Inferior parietal cortex (tissue), 1 donor: Measurements from ENCODE around the gene C10orf105.

ENCODE experiments used
- DNase-seq: peaks from one replicate; pipeline ENCODE4 v3.0.0-alpha.2; 2016; ENCODE audit errors: extremely low spot score

Gene C10orf105

GRCh38 chr10:71737001-71737833 lies 17.6 kb upstream of the C10orf105 start:
- DNase-seq = no peak

- DNase-seq = no peak
Observed at GRCh38 chr10:71736570-71736952, 17.0 kb upstream of the C10orf105 start.

- DNase-seq = no peak
Observed at GRCh38 chr10:71735709-71736569, 16.4 kb upstream of the C10orf105 start.

GRCh38 chr10:71734797-71735196 lies 15.2 kb upstream of the C10orf105 start:
- DNase-seq = no peak

DNA sequence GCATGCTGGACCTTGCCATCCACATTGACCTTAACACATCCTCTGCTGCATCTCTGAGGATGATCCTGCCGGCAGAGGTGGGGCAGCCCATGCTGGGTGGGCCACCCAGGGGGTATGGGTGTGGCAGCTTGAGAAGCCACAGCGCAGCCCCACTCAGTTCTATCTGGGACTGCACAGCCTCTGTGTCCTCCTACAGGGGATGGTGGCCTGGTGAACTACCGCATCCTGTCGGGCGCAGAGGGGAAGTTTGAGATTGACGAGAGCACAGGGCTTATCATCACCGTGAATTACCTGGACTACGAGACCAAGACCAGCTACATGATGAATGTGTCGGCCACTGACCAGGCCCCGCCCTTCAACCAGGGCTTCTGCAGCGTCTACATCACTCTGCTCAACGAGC lies 12.2 kb upstream of the C10orf105 start:
- DNase-seq = no peak

DNA sequence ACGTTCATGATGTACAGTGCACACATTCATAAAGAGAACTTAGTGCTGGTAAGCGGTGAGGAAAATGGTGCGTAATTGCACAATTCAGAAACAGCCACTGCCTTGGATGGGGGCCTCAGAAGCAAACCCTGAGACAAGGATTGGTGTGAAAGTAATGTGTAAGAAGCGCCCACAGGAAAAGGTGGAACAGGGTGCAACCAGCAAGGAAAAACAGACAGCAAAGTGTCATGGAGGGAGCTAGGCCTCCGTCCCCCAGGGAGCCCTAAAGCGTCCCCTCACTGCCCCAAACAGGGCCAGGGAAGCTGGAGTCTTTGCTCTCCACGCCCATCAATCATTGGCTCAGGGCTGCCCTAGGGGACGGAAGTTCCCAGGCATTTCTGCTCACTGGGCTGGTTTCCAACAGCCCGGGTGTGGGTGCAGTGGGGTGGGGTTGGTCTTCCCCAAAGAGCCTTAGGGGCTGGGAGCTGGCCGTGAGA lies 9.6 kb upstream of the C10orf105 start:
- no peak for DNase-seq

DNA sequence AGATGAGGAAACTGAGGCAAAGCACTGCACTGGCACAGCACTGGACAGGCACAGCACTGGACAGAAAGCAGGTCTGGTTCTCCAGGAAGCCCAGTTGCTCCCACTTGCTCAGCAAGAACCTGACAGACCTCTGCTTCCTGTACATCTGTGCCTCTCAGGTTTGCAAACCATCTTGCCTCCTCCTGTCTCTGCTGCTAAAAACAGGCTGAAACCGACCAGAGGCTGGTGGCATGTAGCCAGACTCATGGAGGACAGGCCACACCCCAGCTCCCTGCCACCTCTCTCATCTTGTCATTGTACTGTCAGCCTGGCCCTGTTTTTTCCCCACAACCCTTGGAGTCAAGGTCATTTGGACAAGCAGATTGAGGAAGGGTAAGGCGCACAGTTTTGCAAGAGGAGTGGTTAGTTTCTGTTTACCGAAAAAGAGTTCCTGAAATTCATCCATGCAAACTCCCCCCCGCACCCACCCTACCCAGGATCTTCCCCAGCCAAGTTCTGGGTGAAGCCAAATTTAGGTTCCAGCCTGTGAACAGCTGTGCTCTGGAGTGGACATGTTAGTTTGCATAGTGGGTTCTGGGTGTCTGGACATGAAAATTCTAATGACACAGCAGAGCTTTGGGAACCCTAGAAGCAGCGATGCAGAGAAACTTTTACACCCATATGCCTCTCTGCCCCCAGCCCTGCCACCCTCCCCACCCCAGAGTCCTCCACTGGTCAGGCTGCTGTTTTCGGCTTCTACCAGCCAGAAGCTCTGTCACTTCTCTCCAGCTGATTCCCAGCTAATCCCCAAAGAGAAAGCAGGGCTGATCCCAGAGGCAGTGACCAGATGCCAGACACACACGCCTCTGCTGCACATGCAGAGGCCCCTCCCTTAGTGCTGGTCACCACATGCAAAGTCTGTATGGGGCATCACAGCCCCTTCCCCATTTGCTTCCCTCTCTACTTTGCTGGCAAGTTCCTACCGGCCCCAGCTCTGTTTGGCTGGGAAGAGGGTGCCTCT lies 8.5 kb upstream of the C10orf105 start:
- DNase-seq = no peak

DNA sequence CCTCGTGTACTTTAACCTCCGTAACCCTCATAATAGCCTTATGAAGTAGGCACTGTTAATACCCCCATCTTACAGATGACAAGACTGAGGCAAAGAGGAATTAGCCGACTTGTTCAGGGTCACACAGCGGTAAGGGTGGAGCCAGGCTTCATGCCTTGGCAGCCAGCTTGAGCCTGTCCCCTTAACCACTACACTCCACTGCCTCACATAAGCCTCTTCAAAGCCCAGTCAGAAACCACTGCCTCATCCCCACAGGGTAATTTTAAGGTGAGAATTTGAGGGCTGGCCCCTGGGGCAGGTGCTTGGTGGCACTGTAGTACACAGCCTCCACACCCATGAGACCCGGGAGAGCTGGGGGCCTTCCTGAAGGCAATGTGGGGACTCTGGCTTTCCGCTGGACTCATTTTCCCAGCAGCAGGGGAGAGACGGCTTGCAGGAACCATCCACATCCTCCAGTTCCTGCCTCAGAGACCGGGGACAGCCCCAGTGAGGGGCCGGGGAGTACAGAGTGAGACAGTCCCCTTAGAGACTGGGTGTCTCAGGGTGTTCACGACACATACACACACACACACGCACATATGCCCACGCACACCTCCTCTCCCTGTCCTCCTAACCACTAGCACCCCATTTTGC lies 7.6 kb upstream of the C10orf105 start:
- no peak for DNase-seq

- DNase-seq = no peak
Observed at GRCh38 chr10:71726580-71727104, 7.1 kb upstream of the C10orf105 start.

DNA sequence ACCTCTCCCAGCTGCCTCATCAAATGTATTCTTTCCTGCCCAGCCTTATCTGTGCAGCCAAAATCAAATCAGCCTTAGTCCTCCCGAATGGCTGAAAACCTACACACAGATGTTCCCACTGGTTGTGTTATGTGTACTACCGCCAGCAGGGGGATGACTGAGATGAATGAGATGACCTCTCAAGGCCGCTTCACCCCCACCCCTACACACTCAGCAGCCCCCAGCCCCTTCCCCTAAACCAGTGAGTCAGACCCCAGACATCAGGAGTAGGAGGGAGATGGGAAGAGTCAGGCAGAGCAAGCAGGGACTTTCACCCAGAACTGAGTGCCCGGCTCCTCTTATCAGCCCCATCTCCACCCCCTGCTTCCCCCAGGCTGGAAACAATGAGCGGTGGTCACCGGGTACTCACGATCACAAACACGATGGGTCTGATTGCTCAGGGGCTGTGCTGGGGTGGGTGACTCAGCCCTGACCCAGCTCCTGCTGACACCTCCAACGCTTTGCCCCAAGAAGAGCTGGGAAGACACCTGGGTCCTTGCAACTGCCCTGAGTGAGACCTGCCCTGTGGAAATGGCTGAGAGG lies 6.5 kb upstream of the C10orf105 start:
- DNase-seq = no peak

DNA sequence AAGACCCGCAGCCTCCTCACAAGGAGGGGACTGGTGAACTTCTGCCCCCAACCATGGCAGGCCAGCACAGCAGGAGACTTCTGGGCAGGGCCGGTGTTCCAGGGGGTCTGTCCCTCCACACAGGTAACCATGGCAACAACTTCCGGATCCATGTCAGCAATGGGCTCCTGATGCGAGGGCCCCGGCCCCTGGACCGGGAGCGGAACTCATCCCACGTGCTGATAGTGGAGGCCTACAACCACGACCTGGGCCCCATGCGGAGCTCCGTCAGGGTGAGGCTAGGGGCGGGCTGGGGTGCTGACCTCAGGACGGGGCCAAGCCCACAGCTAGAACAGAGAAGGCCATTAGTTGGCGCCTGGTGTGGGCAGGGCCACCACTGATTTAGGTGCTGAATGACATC lies 5.7 kb upstream of the C10orf105 start:
- DNase-seq = no peak

- no peak for DNase-seq
Observed at GRCh38 chr10:71724539-71724938, 5.0 kb upstream of the C10orf105 start.

DNA sequence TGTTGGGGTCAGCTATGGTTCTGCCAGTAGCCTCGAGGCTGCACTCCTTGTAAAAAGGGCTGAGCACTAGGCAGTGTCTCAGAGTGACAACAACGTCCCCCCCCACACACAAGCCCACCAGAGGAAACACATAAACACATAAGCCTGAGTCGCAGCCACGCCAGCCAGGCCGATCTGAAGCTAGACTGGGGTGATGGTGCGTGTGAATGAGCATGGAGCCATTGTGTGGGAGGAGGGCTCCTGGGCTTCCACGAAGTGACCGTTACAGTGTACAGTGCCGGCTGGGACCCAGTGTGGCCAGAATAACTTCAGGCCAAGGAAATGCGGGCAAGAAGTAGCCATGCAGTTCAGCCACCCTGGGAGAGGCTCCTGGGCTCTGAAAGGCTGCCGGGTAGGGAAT lies 3.7 kb upstream of the C10orf105 start:
- DNase-seq = no peak

DNA sequence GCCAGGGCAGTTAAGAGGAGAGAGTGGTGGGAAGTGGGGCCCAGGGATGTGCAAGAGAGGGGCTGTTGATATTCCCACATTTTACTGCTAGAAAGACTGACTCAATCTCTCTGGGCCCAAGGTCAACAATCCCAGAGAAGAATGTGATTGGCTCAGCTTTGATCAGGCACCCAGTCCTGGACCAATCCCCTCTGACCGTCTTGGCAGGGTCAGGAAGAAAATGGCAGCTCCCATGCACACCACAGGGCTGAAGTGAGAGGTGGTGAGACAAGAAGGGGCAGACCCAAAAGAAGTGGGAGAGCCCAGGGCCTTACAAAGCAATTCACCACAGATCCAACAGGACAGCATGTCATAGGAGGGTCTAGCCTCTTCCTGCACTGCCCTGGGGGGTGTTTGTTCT lies 3.3 kb upstream of the C10orf105 start:
- no peak for DNase-seq

DNA sequence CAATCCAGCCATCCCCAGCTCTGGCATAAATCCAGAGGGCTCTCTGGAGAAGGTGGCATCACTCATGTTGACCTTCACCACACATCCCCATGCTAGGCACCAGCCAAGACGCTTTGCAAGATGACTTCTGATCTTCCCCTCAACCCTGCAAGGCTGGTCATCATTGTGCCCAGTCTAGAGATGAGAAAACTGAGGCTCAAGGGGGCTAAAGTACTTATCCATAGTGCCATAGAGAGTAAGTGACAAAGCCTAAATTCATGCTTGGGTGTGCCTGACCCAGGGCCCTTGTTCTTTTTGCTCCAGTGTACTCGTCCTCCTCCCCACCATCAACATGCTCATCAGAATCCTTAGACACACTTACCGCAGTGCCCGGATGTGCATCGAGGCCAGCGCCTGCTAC lies 1.7 kb upstream of the C10orf105 start:
- no peak for DNase-seq

DNA sequence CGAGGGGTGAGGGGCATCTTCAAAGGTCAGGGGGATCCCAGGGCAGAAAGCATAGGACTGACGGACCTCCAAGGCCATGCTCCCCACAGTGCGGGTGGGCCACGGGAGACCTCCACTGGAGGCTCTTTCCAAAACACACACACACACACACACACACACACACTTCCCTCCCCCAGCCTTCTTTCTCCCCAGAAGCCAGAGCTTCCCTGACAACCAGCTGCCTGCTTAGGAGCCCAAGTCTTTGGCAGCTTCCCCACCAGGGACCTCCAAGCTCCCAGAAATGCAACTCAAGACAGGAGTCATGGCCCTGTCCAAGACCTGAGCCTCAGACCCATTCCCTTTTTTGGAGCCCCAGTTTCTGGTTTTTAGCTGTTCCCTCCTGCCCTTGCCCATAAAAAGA lies 710 bp upstream of the C10orf105 start:
- DNase-seq = no peak

DNA sequence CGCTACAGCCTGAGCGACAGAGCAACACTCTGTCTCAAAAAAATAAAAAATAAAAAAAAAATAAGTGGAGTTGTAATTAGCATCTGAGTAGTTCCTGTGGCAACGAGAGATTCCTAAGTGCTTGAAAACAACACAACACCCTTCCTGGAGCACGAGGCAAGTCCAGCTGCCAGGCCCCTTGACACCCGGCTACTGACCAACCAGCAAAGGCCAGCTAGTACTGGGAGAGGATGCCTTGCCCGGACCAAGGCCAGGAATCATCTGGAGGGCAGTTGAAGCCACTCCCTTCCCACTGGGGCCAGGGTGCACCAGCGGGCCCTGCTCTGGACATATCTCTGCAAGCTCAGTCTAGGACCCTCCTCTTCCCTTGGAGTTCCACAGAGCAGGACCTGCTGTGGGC lies 536 bp downstream of the C10orf105 start:
- no peak for DNase-seq

DNA sequence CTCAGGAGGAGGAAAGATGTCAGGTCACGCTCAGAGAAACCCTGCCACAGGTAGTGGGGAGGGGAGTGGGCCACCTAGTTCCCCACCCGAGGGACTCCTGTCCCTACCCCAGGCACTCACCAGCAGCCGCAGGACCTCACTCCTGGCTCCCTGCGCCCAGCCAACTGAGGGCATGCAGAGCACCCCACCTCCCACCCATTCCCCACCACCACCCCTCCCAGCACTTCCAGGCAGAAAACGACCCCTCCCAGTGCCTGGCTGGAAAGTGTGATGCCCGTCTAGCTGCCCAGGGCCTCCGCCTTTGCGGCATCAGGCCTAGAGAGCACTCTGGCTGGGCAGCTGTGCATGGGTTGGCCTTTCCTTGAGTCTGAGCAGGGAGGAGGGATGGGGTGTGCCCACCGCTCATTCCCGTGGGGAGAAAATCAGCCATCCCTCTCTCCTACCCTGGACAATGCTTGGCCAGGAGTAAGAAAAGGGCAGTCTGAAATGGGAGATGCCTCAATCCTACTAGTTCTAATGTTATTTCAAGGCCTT lies 1.3 kb downstream of the C10orf105 start:
- no peak for DNase-seq

- DNase-seq = no peak
Observed at GRCh38 chr10:71717551-71717951, 2.0 kb downstream of the C10orf105 start.

- no peak for DNase-seq
Observed at GRCh38 chr10:71717056-71717455, 2.5 kb downstream of the C10orf105 start.
